Measurements from ENCODE around the gene BAAT. TPM values are rescaled to one million over a fixed set of nuclear protein-coding genes. Genes with fewer than 3 reads are reported as not detected.
A peak's percentile ranks its signal among the peaks of the same experiment; 100 is the strongest.

BAAT gene
- total and polyA plus RNA-seq, 9 of the 15 experiments (the other 6 are each of a cell fraction or from before 2014, with no cell fraction given) = 0.17 to 0.76 (median 0.32) TPM

DNA sequence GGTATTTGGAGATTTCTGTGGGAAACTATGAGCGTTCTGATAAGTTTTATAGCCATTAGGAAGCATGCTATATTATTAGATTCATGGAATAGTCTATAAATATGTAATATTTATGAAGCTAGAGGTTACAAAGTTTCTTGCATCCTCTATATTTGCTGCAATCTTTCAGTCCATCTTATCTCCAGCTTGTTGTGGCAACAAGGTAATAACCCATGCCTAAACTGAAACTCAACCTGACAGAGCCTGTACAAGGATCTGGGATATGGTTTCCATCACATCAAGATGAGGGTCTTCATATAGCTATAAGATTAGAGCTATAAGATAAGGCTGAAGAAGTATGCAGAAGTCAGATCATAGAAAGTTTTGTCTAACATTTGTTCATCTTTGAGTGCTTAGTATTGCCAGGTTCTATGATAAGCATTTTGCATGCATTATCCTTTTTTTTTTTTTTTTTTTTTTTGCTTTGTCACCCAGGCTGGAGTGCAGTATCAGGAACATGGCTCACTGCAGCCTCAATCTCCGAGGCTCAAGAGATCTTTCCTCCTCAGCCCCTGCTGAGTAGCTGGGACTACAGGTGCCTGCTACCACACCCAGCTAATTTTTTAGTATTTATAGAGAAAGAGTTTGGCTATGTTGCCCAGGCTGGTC lies 14.8 kb downstream of the BAAT start (continued):
- TF ChIP-seq SMARCB1 (IDR thresholded peaks at IDR 0.05; ENCODE audit: insufficient read length, low read depth) (no peak), TFE3 (CRISPR knock-in tag; IDR thresholded peaks at IDR 0.05) (no peak), ZNF780A (CRISPR knock-in tag; IDR thresholded peaks at IDR 0.05) (no peak), DIDO1 (tag; IDR thresholded peaks at IDR 0.05; ENCODE audit: low read depth) (no peak), HNRNPK (IDR thresholded peaks at IDR 0.05; ENCODE audit: low read depth, low read length, poor library complexity, severe bottlenecking) (no peak), JUND (IDR thresholded peaks at IDR 0.05; ENCODE audit: borderline replicate concordance, low read depth, low read length) (no peak), JUND (tag; IDR thresholded peaks at IDR 0.05; ENCODE audit: borderline replicate concordance, low read depth, low read length) (no peak), MAFG (tag; conservative IDR thresholded peaks at IDR 0.05) (peak; percentile 80), MAFF (IDR thresholded peaks at IDR 0.05; ENCODE audit: low read length) (peak; percentile 56; the same call in 1 of the 2 replicates), HNRNPUL1 (IDR thresholded peaks at IDR 0.05; ENCODE audit: low read length) (no peak), SMARCA4 (IDR thresholded peaks at IDR 0.05) (peak; percentile 53), ZKSCAN8 (CRISPR knock-in tag; IDR thresholded peaks at IDR 0.05) (no peak), NONO (IDR thresholded peaks at IDR 0.05; ENCODE audit: low read depth in 2 of 2, low read length in 1 of 2) (no peak), ZBED1 (IDR thresholded peaks at IDR 0.05) (no peak), NFIC (IDR thresholded peaks at IDR 0.05) (no peak), NR0B1 (IDR thresholded peaks at IDR 0.05; ENCODE audit: partially characterized antibody) (no peak), ZEB2 (IDR thresholded peaks at IDR 0.05) (no peak)
- TF ChIP-seq, protein P1, sequence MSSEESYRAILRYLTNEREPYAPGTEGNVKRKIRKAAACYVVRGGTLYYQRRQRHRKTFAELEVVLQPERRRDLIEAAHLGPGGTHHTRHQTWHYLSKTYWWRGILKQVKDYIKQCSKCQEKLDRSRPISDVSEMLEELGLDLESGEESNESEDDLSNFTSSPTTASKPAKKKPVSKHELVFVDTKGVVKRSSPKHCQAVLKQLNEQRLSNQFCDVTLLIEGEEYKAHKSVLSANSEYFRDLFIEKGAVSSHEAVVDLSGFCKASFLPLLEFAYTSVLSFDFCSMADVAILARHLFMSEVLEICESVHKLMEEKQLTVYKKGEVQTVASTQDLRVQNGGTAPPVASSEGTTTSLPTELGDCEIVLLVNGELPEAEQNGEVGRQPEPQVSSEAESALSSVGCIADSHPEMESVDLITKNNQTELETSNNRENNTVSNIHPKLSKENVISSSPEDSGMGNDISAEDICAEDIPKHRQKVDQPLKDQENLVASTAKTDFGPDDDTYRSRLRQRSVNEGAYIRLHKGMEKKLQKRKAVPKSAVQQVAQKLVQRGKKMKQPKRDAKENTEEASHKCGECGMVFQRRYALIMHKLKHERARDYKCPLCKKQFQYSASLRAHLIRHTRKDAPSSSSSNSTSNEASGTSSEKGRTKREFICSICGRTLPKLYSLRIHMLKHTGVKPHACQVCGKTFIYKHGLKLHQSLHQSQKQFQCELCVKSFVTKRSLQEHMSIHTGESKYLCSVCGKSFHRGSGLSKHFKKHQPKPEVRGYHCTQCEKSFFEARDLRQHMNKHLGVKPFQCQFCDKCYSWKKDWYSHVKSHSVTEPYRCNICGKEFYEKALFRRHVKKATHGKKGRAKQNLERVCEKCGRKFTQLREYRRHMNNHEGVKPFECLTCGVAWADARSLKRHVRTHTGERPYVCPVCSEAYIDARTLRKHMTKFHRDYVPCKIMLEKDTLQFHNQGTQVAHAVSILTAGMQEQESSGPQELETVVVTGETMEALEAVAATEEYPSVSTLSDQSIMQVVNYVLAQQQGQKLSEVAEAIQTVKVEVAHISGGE (CRISPR knock-in tag; IDR thresholded peaks at IDR 0.05) = no peak

All from K562 (cell line).